HG02798 (cell line): ENCODE measurements around the gene TAOK3.
"Not testable (repeated sequence)": the region's sequence is repeated elsewhere in the genome, so short reads cannot be mapped to it uniquely, and the experiment has no call there.

Source experiments
- ATAC-seq: cut with Tn5 transposase; IDR thresholded peaks from one replicate; pipeline ENCODE4 v1.9.1; 2021; ENCODE audit warnings: mild to moderate bottlenecking; ENCODE audit not compliant: unreplicated experiment, poor library complexity

Gene TAOK3

DNA sequence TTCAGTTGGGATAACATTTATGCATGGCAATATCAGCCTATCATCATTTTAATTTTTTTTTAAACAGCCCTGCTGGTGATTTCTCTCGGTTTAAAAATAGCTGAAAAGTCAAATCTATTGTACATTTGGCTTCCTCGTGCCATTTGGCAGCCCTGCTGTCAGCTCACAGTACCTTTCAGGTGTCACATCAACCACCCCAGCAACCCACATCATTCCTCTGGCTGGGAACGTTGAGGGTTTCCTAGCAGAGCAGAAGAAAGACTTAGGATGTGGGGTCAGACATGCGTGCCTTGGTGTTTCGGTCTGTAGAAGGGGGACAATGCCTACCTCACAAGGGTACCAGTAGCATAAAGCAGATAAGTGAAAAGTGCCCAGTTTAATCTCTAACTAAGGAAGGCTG, 221.0 kb downstream of the TAOK3 start:
- ATAC-seq: no peak

DNA sequence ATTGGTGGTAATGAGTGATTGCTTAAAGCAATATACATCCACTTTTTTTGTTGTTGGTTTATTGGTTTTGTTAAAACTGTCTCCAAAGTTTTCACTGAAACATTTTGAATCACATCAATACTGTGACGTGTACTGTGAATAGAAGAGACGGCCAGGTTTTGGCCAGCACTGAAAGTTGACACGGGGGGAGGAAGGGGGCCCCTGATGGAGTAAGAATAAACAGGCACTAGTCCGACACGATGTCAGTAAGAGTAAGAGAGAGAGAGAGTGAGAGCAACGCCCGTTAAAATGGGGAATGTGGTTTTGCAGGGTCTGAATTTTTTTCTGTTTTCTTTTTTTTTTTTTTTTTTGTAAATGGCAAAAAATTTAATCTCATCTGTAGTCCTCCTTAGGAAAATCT, 222.1 kb downstream of the TAOK3 start:
- ATAC-seq: no peak

DNA sequence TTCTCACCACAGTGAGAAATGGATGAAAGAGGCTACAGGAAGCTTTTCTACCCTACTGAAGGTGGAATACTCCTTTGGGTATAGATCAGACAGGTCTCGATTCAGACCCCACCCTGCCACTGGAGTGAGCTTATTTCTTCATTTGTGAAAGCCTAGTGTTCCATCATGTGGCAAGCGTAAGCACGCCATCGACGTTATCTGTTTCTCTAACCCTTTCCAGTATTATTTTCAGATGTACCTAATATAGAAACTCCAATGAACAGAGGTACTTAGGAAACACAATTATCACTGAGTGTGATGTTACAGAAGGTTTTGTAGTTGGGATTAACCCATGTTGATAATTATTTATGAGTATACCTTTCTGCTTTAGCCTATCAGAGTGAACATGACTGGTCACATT, 224.4 kb downstream of the TAOK3 start:
- no peak for ATAC-seq

DNA sequence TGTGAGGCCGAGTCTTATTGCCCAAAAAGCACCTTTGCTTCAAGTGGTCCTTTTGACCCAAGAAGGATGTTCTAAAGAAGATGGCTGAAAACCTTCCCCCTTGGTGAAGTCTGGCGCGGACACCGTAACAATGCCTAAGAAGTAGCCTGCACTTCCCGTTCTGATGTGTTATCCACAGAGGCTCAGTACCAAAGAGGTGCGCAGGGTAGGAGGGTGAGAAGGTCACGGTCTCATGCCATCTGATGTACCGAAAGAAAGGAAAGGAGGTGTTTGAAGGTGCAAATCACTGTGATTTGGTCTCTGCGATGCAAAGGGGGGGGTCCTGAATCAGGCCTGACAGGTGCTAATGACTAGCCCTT, 226.9 kb downstream of the TAOK3 start:
- ATAC-seq: no peak

DNA sequence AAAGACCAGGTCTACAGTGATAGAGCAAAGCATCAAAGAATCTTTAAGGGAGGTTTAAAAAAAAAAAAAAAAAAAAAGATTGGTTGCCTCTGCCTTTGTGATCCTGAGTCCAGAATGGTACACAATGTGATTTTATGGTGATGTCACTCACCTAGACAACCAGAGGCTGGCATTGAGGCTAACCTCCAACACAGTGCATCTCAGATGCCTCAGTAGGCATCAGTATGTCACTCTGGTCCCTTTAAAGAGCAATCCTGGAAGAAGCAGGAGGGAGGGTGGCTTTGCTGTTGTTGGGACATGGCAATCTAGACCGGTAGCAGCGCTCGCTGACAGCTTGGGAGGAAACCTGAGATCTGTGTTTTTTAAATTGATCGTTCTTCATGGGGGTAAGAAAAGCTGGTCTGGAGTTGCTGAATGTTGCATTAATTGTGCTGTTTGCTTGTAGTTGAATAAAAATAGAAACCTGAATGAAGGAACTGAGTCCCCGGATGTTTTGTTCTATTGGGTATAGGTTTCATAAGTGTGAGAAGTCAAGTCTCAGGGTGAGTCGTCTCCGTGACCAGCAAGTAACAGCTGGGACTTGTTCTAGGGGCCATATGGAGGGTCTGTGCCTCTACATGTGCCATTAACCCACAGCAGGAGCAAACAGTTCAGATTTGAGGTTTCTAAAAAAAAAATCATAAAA, 227.5 kb downstream of the TAOK3 start:
- peak; percentile 67 for ATAC-seq

DNA sequence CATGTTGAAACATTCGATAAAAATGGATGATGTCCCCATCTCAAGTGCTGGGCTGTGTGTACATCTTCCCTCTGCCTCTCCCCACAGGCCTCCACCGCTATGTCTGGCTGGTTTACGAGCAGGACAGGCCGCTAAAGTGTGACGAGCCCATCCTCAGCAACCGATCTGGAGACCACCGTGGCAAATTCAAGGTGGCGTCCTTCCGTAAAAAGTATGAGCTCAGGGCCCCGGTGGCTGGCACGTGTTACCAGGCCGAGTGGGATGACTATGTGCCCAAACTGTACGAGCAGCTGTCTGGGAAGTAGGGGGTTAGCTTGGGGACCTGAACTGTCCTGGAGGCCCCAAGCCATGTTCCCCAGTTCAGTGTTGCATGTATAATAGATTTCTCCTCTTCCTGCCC, 228.2 kb downstream of the TAOK3 start:
- no peak for ATAC-seq

DNA sequence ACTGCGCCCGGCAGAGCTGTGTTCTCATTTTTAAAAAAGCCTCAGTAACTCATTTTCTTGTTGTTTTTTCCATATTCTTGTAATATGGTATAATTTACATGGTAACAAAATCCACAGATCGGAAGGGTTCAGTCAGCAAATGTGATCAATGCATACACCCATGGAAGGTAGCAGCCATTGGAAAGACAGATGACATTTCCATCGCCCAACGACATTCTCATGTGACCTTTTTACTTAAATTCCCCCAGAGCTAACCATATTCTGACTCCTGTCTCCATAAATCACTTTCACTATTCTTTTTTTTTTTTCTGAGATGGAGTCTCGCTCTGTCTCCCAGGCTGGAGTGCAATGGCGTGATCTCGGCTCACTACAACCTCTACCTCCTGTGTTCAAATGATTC, 231.9 kb downstream of the TAOK3 start:
- ATAC-seq: no peak

DNA sequence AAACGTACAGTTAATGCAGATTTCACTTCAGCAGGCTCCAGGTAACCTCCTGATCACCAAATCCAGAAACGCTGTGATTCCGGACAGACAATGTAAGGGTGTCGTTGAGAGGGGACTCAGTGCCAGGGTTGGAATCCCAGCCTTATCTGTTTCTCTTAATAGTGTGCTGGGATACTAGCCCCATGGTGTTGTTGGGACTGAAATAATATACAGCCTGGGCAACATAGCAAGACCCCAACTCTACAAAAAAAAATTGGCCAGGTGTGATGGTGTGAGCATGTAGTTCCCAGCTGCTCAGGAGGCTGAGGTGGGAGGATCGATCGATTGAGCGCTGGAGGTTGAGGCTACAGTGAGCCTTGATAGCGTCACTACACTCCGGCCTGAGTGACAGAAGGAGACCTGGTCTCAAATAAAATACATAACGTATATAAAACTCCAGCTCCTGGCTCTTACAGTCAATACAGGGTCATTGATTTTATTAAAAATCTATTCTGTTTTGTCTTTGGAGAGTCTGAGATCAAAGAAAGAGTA, 235.5 kb downstream of the TAOK3 start:
- no peak for ATAC-seq

DNA sequence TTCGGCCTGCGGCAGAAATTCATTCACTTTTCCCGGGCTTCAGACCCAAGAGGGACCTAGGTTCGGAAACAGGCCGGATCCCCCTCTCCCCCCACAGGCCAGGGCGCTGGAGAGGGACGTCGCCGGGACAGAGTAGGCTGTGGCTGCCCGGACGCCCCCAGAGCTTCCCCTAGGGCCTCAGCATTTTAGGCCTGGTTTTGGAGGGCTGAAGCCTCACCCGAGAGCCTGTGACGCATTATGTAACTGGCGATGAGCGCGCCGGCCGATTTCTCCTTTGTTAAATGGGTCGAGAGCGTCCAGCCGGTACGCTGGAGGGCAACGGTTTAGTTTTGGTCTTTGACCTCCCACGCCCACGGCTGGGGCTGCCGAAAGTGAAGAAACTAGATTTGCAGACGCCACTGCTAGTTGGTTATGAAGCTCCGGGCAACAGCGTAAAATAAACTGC, 236.1 kb downstream of the TAOK3 start:
- peak; percentile 35 for ATAC-seq

DNA sequence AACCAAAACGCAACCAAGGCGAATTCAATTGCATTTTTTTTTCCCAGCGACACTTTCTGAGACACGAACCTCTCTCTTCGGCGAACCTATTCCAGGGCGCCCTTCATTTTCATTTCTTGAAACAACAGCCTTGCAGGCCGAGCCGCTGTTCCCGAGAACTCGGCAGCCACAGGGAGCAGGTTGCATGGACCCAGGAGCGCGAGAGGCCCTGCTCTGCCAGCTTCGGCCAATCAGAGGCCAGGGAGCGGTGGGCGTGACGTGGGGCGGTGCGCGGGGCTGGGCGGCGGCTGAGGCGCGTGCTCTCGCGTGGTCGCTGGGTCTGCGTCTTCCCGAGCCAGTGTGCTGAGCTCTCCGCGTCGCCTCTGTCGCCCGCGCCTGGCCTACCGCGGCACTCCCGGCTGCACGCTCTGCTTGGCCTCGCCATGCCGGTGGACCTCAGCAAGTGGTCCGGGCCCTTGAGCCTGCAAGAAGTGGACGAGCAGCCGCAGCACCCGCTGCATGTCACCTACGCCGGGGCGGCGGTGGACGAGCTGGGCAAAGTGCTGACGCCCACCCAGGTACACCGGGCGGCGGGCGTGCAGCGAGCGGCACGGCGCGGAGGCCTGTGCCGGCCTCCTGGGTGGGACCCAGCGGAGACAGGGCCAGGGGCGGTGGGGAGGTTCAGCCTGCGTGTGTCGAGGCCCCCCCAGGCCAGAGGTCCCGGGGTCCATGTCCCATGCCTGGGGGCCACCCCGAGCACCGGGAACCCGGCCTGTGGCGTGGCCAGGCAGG, 236.7 kb downstream of the TAOK3 start, which contains the start of gene PEBP1:
PEBP1 (plus strand) TSS at position 337 of the 771 bp plus-strand sequence; CDS start at position 423, 86 bp downstream.
- ATAC-seq: peak; percentile 98

DNA sequence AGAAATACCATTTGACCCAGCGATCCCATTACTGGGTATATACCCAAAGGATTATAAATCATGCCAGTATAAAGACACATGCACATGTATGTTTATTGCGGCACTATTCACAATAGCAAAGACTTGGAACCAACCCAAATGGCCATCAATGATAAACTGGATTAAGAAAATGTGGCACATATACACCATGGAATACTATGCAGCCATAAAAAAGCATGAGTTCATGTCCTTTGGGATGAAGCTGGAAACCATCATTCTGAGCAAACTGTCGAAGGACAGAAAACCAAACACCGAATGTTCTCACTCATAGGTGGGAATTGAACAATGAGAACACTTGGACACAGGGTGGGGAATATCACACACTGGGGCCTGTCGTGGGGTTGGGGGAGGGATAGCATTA, 243.3 kb downstream of the TAOK3 start:
- ATAC-seq: not testable (repeated sequence)

DNA sequence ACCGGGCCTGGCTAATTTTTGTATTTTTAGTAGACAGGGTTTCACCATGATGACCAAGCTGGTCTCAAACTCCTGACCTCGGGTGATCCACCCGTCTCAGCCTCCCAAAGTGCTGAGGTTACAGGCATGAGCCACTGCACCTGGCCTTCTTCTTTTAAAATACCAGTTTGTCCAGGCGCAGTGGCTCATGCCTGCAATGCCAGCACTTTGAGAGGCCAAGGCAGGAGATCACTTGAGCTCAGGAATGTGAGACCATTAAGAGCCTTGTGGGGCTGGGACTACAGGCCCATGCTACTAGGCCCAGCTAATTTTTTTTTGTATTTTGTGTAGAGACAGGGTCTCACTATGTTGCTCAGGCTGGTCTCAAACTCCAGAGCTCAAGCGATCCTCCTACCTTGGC, 244.8 kb downstream of the TAOK3 start:
- ATAC-seq: no peak

DNA sequence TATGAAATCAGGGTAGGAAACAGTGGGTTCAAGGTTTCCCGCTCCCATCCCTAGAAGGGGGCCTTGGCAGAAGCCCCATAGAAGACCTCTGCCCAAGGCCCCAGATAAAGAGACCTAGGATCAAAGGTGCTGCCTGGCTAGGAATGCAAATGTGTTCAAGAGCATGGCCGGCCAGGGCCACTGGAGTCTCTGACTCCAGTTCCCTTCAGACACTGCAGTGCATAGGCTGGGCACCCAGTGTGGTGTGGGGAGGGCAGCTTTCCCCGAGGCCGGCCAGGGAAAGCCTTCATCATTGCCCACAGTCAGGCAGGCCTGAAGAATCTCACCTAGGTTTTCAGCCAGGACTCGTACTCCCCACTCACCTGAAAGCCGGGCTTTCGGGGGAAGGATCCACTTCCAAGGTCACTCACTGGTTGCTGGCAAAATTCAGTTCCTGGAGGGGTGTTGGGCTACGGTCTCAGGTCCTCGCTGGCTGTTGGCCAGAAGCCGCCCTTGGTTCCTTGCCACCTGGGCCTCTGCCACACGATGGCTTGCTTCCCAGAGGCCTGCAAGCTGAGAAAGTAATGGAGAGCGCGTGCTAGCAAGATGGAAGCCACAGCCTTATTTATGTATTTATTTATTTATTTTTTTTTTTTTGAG, 246.5 kb downstream of the TAOK3 start:
- ATAC-seq: no peak

DNA sequence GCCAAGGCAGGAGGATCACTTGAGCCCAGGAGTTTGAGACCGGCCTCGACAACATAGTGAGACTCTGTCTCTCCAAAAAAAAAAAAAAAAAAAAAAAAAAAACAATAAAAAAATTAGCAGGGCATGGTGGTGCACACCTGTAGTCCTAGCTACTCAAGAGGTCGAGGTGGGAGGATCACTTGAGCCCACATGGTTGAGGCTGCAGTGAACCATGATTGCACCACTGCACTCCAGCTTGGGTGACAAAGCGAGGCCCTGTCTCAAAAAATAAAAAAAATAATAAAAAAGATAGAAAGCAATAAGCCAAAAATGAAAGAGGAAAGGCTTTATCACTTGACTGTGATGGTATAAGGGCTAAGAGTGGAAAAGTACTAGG, 247.0 kb downstream of the TAOK3 start:
- ATAC-seq: no peak

DNA sequence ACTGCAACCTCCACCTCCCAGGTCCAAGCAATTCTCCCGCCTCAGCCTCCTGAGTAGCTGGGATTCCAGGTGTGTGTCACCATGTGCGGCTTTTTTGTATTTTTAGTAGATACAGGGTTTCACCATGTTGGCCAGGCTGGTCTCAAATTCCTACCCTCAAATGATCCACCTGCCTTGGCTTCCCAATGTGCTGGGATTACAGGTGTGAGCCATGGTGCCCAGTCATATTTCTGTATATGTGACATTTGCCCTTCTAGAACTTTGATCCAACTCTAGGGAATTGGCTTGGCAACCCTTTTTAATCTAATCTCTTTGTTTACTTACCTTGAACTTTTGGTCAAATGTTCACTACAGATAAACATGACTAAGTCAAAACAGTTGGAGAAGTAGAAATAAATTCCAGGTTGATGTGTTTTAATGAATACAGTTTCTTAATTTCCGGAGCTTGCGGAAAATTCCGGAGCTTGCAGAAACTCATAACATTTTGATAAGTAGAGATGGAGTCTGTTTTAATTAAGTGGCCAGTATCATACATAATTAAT, 248.3 kb downstream of the TAOK3 start:
- ATAC-seq: no peak

DNA sequence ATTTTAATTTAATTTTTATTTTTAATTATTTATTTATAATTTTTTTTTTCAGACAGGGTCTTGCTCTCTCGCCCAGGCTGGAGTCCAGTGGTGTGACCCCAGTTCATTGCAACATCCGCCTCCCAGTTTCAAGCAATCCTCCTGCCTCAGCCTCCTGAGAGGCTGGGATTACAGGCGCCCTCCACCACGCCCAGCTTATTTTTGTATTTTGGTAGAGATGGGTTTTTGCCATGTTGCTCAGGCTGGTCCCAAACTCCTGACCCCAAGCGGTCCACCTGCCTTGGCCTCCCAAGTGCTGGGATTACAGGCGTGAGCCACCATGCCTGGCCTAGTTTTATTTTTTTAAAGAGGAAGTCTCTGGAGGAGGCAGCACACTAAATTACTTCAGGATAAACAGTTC, 250.4 kb downstream of the TAOK3 start:
- no peak for ATAC-seq

DNA sequence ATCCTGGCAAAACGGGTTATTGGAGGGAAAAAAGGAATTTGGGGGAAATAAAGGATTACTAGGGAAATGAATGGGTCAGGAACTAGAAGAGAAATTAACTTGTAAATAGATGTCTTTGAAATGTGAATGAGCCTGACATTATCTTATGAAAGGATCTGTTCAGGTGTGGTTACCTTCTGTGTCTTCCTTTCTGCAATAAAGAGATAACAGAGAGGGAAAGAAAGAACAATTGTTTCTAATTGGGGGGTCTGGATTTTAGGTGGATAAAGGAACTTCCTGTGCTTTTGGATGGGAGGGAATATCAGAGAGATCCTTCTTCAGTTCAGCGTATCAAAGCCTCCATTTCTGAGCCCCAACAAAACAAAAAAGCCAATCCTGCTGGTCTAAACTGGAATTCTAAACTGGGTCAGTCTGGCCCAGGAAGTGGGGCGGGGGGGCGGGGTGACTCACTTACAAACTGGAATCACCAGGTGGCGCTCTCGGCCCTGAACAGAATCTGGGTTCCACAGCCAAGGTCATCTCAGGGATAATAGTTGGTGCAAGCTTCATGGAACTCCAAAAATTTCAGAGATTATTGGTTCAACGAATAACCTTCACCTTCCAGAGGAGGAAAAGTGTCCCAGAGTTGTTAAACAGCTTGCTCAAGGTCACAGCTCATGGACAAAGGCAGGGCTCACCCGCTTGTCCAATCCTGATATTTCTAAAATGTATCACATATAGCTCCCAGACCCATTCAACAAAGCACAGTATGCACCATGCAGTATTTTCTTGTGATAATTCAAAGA, 251.9 kb downstream of the TAOK3 start:
- ATAC-seq: peak; percentile 66

DNA sequence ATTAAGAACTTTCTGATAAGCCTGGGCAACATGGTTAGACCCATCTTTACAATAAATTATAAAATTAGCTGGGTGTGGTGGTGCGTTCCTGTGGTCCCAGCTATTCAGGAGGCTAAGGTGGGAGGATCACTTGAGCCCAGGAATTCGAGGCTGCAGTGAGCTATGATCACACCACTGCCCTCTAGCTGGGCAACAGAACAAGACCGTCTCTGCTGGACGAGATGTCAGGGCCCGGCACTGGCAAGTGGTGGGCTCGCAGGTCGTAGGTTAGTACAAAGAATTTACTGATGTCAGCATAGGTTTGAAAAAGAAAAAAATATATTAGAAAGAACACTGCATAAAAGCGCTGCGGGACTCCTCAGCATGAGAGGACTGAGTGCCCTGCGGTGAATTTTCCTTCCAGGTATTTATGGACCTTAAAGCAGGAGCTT, 253.2 kb downstream of the TAOK3 start:
- no peak for ATAC-seq

DNA sequence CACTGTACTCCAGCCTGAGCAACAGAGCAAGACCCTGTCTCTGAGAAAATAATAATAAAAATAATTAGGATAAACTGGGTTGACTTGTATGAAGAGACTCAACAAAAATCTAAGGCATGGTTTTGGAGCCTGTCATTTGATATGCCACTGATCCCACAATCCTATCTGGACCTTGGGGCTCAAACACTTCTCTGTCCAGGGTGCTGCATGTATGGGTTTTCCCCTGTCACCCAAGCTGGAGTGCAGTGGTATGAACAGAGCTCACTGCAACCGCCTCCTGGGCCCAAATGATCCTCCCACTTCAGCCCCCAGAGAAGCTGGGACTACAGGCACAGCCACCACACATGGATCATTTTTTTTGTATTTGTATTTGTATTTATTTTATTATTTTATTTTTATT, 263.6 kb downstream of the TAOK3 start:
- no peak for ATAC-seq

DNA sequence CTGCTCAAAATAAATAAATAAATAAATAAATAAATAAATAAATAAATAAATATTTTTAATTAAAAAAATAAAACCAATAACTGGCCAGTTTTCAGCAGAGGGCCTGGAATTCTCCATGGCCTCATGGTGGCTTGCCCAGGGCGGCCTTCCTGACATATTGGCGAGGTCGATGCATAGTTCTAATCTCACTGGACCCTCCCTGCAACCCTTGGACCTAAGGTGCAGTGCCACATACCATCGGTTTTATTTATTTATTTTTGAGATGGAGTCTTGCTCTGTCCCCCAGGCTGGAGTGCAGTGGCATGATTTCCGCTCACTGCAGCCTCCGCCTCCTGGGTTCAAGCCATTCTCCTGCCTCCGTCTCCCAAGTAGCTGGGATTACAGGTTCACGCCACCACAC, 265.0 kb downstream of the TAOK3 start:
- no peak for ATAC-seq
